ENCODE results near the gene MORF4L2.
A peak's percentile ranks its signal among the peaks of the same experiment; 100 is the strongest.
"Not testable (repeated sequence)": the region's sequence is repeated elsewhere in the genome, so short reads cannot be mapped to it uniquely, and the experiment has no call there.

MORF4L2 gene

DNA sequence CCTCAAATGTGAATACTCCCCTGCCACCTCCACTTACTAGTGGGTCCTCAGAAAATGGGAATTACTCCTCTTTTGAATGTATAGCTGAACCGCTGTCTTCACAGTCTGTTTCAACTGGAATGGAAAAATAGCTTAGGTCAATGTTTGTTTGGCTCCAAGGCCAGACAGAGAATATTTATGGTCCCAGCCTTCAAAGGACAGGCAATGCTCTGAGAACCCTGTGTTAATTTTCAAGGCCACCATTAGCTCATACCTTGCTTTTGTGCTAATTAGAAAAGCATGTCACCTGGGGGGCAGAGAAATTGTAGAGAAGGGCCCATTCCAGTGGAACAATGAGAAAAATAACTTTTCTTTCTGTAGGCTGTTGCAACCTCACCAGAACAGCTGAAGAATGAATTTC is 4.6 kb upstream of the MORF4L2 start:
- H3K4me3 Mint-ChIP-seq = no peak overlapping the region
- no peaks in the 10 kb centered on the region for H3K36me3 Mint-ChIP-seq
- H3K4me1 Mint-ChIP-seq = no peaks in the 10 kb centered on the region
- no peaks in the 10 kb centered on the region for H3K9me3 Mint-ChIP-seq
- DNase-seq (ENCODE audit: low spot score in 2 of 2) = no peak
- ATAC-seq = no peak
- no peak overlapping the region for H3K27ac Mint-ChIP-seq

- Mint-ChIP-seq H3K9me3 (no peaks in the 10 kb centered on the region), H3K27ac (no peak overlapping the region), H3K4me3 (no peak overlapping the region), H3K36me3 (peaks cover 21% of the 10 kb centered on the region), H3K4me1 (no peaks in the 10 kb centered on the region)
- ATAC-seq (no peak), DNase-seq (ENCODE audit: low spot score in 2 of 2) (no peak)
These were observed 2.4 kb upstream of the MORF4L2 start for GRCh38 chrX:103688946-103689345.

DNA sequence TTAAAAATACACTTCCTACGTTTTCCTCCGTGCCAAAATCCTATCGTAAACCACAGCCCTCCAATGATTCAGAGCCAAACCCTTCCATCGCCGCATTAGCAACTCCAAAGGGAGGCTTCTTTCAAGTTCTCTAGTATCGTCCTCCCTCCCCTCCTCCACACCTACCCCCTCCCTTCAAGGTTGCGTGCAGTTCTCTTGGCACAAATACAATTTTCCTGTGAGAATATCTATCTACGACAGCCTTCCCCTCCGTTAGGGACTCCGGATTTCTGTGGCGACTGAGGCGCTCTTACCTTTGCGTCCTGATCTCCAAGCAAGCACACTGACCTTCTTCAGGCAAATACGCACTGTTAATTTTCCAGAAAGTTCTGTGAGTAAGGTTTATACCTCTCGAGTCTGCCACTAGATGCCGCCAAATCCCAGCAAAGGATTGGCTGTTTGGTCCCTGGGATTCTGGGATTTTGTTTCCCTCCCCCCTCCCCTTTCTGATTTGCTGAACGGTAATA is 1.2 kb upstream of the MORF4L2 start:
- Mint-ChIP-seq H3K36me3 (peaks cover 33% of the 10 kb centered on the region), H3K4me3 (no peak overlapping the region), H3K27ac (no peak overlapping the region), H3K9me3 (no peaks in the 10 kb centered on the region), H3K4me1 (no peaks in the 10 kb centered on the region)
- no peak for ATAC-seq
- DNase-seq (ENCODE audit: low spot score in 2 of 2) = peak; percentile 5 to 57

DNA sequence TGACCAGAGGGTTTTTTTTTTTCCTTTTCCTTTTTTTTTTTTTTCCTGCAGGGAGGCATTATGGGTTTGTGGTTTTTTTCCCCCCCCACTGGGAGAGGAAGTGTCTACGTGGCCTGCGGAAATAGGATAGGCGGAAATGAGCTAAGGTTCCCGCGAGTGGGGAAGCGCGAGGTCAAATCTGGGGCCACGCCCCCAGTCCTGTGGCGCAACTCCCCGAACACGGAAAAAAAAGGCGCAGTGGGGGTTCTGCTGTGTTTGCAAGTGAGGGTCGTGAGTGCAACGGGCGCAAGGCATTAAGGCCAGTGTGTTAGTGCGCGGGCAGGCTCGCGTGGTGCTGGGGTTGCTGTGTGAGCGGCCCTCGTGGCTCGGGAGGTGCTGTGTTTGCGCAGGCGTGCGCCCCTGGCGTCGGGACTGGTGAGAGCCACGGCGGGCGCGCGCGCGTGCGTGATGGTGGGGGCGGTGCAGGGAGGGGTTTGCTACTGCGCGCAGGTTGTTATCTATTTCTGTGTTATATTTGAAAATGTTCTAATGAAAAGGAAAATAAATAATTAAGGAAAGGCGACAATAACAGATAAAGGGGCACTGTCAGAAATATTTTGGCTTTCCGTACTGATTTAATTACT is 685 bp upstream of the MORF4L2 start:
- Mint-ChIP-seq H3K36me3 (peaks cover 39% of the 10 kb centered on the region), H3K4me1 (no peaks in the 10 kb centered on the region), H3K27ac (no peak overlapping the region), H3K9me3 (no peaks in the 10 kb centered on the region), H3K4me3 (no peak overlapping the region)
- ATAC-seq (peak; percentile 79), DNase-seq (ENCODE audit: low spot score in 2 of 2) (peak; percentile 71 to 89)

DNA sequence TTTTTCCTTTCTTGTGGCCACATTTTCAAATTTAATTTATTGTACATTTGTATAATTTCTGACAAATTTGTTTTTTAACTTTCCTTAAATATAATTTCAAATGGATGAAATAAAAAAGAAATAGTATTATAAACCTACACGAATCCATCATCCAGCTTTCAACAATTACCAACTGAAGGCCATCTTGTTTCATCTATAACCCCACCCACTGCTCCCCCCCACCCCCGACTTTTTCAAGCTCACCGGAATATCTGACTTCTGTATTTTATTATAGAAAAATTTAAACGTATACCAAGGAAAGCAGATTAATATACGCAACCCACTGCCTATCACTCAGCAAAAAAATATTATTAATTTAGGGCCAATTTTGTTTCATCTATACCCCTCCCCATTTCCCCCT is 1.1 kb downstream of the MORF4L2 start:
- Mint-ChIP-seq H3K4me3 (no peak overlapping the region), H3K4me1 (no peaks in the 10 kb centered on the region), H3K36me3 (peaks cover 56% of the 10 kb centered on the region), H3K9me3 (no peaks in the 10 kb centered on the region), H3K27ac (no peak overlapping the region)
- ATAC-seq (no peak), DNase-seq (ENCODE audit: low spot score in 2 of 2) (no peak)

DNA sequence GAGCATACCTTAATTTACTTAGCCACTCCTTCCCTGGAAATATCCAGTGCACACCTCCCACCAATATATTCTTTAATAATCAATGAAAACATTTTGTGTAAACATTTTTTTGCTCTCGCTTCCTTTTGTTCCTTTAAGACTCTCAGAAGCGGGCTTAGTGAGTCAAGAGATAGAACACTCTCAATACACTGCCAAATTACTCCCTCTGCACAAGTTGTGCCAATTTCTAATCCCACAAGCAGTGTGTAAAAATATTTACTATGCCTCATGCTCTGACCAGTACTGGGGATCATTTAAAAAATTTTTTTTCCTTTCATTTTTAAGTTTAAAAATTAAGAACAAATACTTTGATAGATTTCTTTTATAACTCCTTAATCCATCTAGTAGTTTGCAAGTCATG is 5.1 kb downstream of the MORF4L2 start:
- Mint-ChIP-seq H3K4me3 (no peak overlapping the region), H3K36me3 (peaks cover 96% of the 10 kb centered on the region), H3K9me3 (no peaks in the 10 kb centered on the region), H3K4me1 (peaks cover 10% of the 10 kb centered on the region), H3K27ac (no peak overlapping the region)
- DNase-seq (ENCODE audit: low spot score in 2 of 2) (no peak), ATAC-seq (no peak)

DNA sequence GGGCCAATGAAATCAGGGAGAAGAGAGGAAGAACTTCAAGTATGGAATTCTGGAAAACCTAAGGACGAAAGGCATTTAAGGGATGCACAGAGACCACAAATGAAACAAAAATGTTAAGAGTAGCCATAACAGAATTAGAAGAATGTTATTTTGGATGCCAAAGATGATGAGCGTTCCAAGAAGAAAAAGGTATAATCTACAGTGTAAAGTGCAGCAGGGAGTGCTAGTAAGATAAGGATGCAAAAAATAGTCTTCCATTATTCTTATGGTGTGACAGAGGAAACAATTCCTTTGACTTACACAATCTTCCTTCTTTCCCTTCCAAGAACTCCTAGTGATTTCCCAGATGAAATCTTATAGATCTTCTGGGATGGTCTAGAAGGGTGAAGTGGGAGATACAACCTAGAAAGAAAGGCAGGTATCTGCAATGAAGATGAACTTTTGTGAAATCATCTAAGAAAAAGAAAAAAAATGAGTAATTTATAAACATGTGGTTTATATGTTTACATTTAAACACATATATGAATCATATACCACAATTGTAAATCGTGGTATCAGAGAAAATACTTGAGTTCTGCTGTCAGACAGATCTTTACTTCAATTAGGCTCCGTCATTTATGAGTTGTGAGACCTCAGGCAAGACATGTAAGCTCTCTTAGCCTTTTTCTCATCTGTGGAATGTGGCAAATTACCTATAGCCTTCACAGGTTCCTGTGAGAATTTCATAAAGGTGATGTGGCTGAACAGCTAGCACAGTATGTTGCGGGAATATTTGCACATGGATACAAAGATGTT is 8.1 kb downstream of the MORF4L2 start:
- H3K9me3 Mint-ChIP-seq = no peaks in the 10 kb centered on the region
- peaks cover 91% of the 10 kb centered on the region for H3K36me3 Mint-ChIP-seq
- H3K4me1 Mint-ChIP-seq = peaks cover 10% of the 10 kb centered on the region
- no peak overlapping the region for H3K4me3 Mint-ChIP-seq
- ATAC-seq (no peak), DNase-seq (ENCODE audit: low spot score in 2 of 2) (no peak)
- no peak overlapping the region for H3K27ac Mint-ChIP-seq

DNA sequence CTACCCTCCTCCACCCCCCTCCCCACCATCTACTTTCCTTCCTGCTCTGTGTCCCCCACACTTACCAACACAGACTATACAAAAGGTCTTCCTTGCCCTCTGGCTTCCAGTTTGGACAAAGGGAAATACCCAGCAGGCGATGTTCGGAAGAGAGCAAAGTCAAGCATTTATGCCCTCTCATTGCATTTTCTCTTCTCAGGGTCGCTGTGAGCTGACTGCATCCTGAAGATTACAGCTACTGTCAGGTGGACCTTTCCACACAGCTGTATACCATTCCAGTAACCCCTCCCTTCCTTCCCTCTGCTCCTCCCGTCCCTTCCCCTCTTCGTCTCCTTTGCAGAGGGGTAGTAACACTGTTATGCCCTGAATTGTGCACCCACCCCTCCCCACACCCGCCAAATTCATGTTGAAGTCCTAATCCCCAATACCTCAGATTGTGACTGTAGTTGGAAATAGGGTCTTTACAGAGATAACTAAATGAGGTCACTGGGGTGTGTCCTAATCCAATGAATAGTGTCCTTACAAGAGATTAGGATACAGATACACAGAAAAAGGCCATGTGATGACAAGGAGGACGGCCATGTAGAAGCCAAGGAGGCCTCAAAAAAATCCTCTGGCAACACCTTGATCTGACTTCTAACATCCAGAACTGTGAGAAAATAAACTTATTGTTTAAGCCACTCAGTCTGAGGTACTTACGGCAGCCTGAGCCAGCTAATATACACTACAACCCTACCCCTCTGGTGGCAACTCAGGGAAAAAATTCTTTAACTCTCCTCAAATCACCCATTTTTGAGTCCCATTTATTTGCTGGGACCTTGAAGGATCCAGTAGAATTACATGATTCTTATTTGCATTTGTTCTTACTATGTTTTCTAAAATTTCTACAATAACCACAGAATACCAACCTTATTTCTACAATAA is 11.7 kb downstream of the MORF4L2 start:
- ATAC-seq = no peak
- H3K36me3 Mint-ChIP-seq = peaks cover 55% of the 10 kb centered on the region
- no peak for DNase-seq (ENCODE audit: low spot score in 2 of 2)
- H3K27ac Mint-ChIP-seq = no peak overlapping the region
- peaks cover 10% of the 10 kb centered on the region for H3K4me1 Mint-ChIP-seq
- H3K9me3 Mint-ChIP-seq = no peaks in the 10 kb centered on the region
- no peak overlapping the region for H3K4me3 Mint-ChIP-seq

GRCh38 chrX:103669745-103670144 is 16.8 kb downstream of the MORF4L2 start:
- peaks cover 4% of the 10 kb centered on the region for H3K36me3 Mint-ChIP-seq
- no peaks in the 10 kb centered on the region for H3K4me1 Mint-ChIP-seq
- H3K9me3 Mint-ChIP-seq = no peaks in the 10 kb centered on the region
- H3K4me3 Mint-ChIP-seq = no peak overlapping the region
- no peak overlapping the region for H3K27ac Mint-ChIP-seq
- ATAC-seq (no peak), DNase-seq (ENCODE audit: low spot score in 2 of 2) (no peak)

GRCh38 chrX:103666202-103667107 is 20.0 kb downstream of the MORF4L2 start:
- ATAC-seq (no peak), DNase-seq (ENCODE audit: low spot score in 2 of 2) (no peak)
- Mint-ChIP-seq H3K27ac (no peak overlapping the region), H3K4me1 (no peaks in the 10 kb centered on the region), H3K36me3 (no peaks in the 10 kb centered on the region), H3K9me3 (no peaks in the 10 kb centered on the region), H3K4me3 (no peak overlapping the region)

- Mint-ChIP-seq H3K4me3 (no peak overlapping the region), H3K27ac (no peak overlapping the region), H3K4me1 (no peaks in the 10 kb centered on the region), H3K36me3 (no peaks in the 10 kb centered on the region), H3K9me3 (peaks cover 2% of the 10 kb centered on the region)
- no peak for DNase-seq (ENCODE audit: low spot score in 2 of 2)
- ATAC-seq = no peak
These were observed 22.3 kb downstream of the MORF4L2 start for GRCh38 chrX:103663981-103664762.

- not testable (repeated sequence) for ATAC-seq; H3K27ac Mint-ChIP-seq; H3K9me3 Mint-ChIP-seq; H3K36me3 Mint-ChIP-seq; H3K4me3 Mint-ChIP-seq; H3K4me1 Mint-ChIP-seq; DNase-seq (ENCODE audit: low spot score in 2 of 2)
These were observed 27.0 kb downstream of the MORF4L2 start for GRCh38 chrX:103659460-103659859.

DNA sequence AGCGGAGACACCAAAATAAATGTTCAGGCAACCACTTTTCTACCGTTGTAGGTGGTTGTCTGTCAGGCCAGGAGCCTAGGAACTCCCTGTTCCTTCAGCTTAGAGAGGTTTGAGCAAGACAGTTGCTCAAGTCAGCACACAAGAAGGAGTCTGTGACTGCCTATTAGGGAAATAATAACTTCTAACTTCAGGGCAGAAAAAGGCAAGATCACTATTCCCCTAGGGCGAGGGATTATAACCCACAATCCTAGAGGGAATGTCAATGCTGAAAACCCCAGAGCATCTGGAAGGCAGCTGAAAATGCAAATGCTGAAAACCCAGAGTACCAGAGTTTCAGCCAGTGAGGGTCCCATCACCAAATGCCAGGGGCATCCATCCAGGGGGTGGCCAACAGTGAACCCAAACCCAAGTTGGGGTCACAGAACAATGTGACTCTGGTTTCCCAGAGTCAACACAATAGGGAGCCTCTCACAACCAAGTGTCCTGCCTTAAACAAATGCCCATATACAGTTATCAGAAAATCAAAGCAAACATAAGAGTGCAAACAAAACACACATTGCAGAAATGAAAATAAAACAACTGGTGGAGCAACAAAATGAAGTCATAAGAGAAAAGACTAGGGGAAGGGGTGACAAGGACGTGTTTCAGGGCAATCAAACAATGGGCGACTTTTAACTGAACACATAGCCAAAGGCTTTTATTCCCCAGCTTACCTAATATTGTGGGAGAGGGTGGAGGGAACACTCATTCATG is 27.6 kb downstream of the MORF4L2 start:
- DNase-seq (ENCODE audit: low spot score in 2 of 2) = no peak
- no peak for ATAC-seq
- peaks cover 4% of the 10 kb centered on the region for H3K9me3 Mint-ChIP-seq
- H3K4me1 Mint-ChIP-seq = no peaks in the 10 kb centered on the region
- H3K36me3 Mint-ChIP-seq = no peaks in the 10 kb centered on the region
- no peak overlapping the region for H3K4me3 Mint-ChIP-seq
- no peak overlapping the region for H3K27ac Mint-ChIP-seq
